GM04503 (cell line): ENCODE measurements around the gene RGS17.

Experiments
- DNase-seq: peaks from one replicate; pipeline ENCODE4 v3.0.0-alpha.2; 2012; ENCODE audit warnings: low read depth

RGS17 gene

GRCh38 chr6:153083869-153084268 is 47.2 kb downstream of the RGS17 start:
- DNase-seq = no peak

- no peak for DNase-seq
Observed at GRCh38 chr6:153081914-153082313, 49.2 kb downstream of the RGS17 start.

GRCh38 chr6:153076431-153076830 is 54.7 kb downstream of the RGS17 start:
- DNase-seq = no peak

GRCh38 chr6:153074761-153075160 is 56.3 kb downstream of the RGS17 start:
- DNase-seq = no peak

- DNase-seq = no peak
Observed at GRCh38 chr6:153073841-153074240, 57.2 kb downstream of the RGS17 start.

GRCh38 chr6:153070756-153071155 is 60.3 kb downstream of the RGS17 start:
- no peak for DNase-seq

GRCh38 chr6:153069897-153070296 is 61.2 kb downstream of the RGS17 start:
- no peak for DNase-seq

GRCh38 chr6:153065222-153065621 is 65.9 kb downstream of the RGS17 start:
- no peak for DNase-seq

- DNase-seq = no peak
Observed at GRCh38 chr6:153063936-153064335, 67.1 kb downstream of the RGS17 start.

GRCh38 chr6:153062516-153062915 is 68.6 kb downstream of the RGS17 start:
- DNase-seq = no peak

- DNase-seq = no peak
Observed at GRCh38 chr6:153059757-153060156, 71.3 kb downstream of the RGS17 start.

- DNase-seq = no peak
Observed at GRCh38 chr6:153059311-153059710, 71.8 kb downstream of the RGS17 start.

GRCh38 chr6:153058909-153059308 is 72.2 kb downstream of the RGS17 start:
- DNase-seq = no peak

- DNase-seq = no peak
Observed at GRCh38 chr6:153058291-153058690, 72.8 kb downstream of the RGS17 start.

- DNase-seq = no peak
Observed at GRCh38 chr6:153056308-153056707, 74.8 kb downstream of the RGS17 start.

- DNase-seq = no peak
Observed at GRCh38 chr6:153051801-153052200, 79.3 kb downstream of the RGS17 start.

- DNase-seq = no peak
Observed at GRCh38 chr6:153048631-153049030, 82.5 kb downstream of the RGS17 start.

GRCh38 chr6:153047386-153047785 is 83.7 kb downstream of the RGS17 start:
- DNase-seq = no peak

GRCh38 chr6:153045271-153045670 is 85.8 kb downstream of the RGS17 start:
- DNase-seq = no peak

- DNase-seq = no peak
Observed at GRCh38 chr6:153044295-153044694, 86.8 kb downstream of the RGS17 start.

- no peak for DNase-seq
Observed at GRCh38 chr6:153043719-153044118, 87.4 kb downstream of the RGS17 start.

GRCh38 chr6:153038378-153039057 is 92.6 kb downstream of the RGS17 start:
- no peak for DNase-seq

GRCh38 chr6:153034139-153034538 is 96.9 kb downstream of the RGS17 start:
- DNase-seq = no peak

GRCh38 chr6:153032255-153032882 is 98.7 kb downstream of the RGS17 start:
- no peak for DNase-seq
